ENCODE data around the gene SCNN1A. TPM values are rescaled to one million over a fixed set of nuclear protein-coding genes. Genes with fewer than 3 reads are reported as not detected.

The SCNN1A gene
- total and polyA plus RNA-seq, 9 donors = 1.2 to 141 (median 10.8) TPM

DNA sequence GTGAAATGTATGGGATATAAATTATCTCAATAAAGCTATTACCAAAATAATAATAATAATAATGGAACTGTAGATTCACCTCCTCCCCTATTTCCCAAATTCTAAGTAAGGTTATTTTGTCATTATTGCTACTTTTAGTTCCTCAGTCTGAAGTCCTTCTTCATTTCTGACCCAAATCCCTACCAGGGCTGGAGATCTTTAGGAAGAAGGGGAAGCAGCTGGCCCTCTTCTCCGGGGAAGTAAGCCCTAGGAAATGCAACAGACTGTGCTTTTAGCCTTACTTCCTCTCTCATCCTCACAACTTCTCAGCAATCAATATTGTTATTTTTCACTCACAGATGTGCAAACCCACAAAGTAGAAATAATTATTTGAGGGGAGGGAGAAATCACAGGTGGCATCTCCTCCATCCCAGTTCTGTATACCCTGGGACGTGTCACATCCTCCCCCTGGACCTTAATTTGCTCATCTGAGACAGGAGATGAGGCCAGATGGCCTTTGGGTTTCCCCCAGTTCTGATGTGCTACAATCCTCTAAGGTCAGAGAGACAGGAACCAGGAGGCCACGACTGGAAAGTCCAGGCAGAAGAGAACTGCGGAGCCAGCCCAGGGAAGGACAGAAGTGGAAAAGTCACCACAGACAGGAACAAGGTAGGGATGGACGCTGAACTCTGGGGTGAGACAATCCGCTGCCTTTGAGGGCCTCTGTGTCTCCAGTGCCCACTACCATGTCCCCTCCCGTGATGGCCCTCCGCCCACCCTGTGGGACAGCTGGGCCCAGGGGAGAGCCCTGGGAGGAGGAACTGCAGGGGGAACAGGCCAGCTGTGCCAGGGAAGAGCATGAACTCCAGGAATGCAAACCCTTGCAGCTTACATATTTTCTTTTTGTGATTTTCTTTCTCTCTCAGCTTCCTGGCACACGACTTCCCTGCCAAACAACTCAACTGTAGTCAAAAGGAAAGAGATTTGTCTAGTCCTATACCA lies 22.9 kb downstream of the SCNN1A start:
- Histone ChIP-seq H3K36me3 (no peaks in the 10 kb centered on the region), H3K9me3 (no peaks in the 10 kb centered on the region), H3K4me1 (ENCODE audit: insufficient read depth) (peaks cover 13% of the 10 kb centered on the region), H3K4me3 (no peak overlapping the region), H3K27ac (no peak overlapping the region), H3K27me3 (no peaks in the 10 kb centered on the region)
- WGBS, 3 donors = 42 to 57% (median 52%) methylated on average over 9 of the region's 9 CpGs
- TF ChIP-seq, protein P1, sequence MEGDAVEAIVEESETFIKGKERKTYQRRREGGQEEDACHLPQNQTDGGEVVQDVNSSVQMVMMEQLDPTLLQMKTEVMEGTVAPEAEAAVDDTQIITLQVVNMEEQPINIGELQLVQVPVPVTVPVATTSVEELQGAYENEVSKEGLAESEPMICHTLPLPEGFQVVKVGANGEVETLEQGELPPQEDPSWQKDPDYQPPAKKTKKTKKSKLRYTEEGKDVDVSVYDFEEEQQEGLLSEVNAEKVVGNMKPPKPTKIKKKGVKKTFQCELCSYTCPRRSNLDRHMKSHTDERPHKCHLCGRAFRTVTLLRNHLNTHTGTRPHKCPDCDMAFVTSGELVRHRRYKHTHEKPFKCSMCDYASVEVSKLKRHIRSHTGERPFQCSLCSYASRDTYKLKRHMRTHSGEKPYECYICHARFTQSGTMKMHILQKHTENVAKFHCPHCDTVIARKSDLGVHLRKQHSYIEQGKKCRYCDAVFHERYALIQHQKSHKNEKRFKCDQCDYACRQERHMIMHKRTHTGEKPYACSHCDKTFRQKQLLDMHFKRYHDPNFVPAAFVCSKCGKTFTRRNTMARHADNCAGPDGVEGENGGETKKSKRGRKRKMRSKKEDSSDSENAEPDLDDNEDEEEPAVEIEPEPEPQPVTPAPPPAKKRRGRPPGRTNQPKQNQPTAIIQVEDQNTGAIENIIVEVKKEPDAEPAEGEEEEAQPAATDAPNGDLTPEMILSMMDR (IDR thresholded peaks at IDR 0.05) = no peak
- TF ChIP-seq EP300 (IDR thresholded peaks at IDR 0.05) (no peak), POLR2A (IDR thresholded peaks at IDR 0.05) (no peak)
- intact Hi-C loops (cut with DNase I) = no loop called here
- DNase-seq = no peak

DNA sequence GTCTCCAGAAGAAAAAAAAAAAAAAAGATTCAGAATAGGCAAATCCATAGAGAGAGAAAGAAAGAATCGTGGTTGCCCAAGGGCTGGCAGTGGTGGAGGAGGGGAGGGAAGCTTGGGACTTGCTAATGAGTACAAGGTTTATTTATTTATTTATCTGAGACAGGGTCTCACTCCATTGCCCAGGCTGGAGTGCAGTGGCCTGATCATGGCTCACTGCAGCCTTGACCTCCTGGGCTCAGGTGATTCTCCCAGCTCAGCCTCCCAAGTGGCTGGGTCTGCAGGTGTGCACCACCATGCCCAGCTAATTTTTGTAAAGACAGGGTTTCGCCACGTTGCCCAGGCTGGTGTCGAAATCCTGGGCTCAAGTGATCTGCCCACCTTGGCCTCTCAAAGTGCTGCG lies 23.7 kb downstream of the SCNN1A start:
- H3K27ac ChIP-seq = no peak overlapping the region
- H3K36me3 ChIP-seq = no peaks in the 10 kb centered on the region
- H3K4me1 ChIP-seq (ENCODE audit: insufficient read depth) = peaks cover 20% of the 10 kb centered on the region
- no peak for TF ChIP-seq EP300 (IDR thresholded peaks at IDR 0.05)
- no peak for TF ChIP-seq POLR2A (IDR thresholded peaks at IDR 0.05)
- TF ChIP-seq, protein P1 (IDR thresholded peaks at IDR 0.05) = no peak
- 86 to 90% (median 89%) methylated on average over 5 of the region's 5 CpGs for WGBS, 3 donors
- no peak overlapping the region for H3K4me3 ChIP-seq
- no peaks in the 10 kb centered on the region for H3K27me3 ChIP-seq
- H3K9me3 ChIP-seq = no peaks in the 10 kb centered on the region
- DNase-seq = no peak
- intact Hi-C loops (cut with DNase I) = no loop called here

- 39 to 40% (median 40%) methylated on average over 19 of the region's 19 CpGs for WGBS, 3 donors
- Histone ChIP-seq H3K4me3 (no peak overlapping the region), H3K27ac (peak overlapping the region; percentile 53 to 80), H3K9me3 (no peaks in the 10 kb centered on the region), H3K27me3 (no peaks in the 10 kb centered on the region), H3K36me3 (no peaks in the 10 kb centered on the region), H3K4me1 (ENCODE audit: insufficient read depth) (peaks cover 29% of the 10 kb centered on the region)
- DNase-seq = peak; percentile 74 to 86 (median 77)
- peak; percentile 9 for TF ChIP-seq EP300 (IDR thresholded peaks at IDR 0.05)
- peak; percentile 45 for TF ChIP-seq POLR2A (IDR thresholded peaks at IDR 0.05)
- TF ChIP-seq, protein P1 (IDR thresholded peaks at IDR 0.05) = no peak
- intact Hi-C loops (cut with DNase I) = no loop called here
Observed at GRCh38 chr12:6347367-6348338, 27.7 kb downstream of the SCNN1A start.

DNA sequence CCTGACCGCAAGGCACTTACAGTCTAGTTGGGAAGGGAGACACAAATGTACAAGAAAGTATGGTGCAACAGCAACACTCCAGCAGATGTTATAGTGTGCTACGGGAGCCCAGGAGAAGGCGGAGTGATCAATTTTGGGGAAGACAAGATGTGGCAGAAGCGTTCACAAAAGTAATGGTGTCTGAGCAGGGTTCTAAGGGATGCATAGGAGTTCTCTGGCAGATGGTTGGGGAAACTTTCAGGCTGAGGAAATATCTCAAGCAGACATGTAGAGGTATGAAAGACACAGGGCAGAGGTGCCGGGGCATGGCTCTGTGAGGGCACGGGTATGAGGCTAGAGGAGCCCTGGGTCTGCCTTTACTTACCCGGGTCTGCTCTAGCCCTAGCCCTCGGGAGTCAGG lies 28.4 kb downstream of the SCNN1A start:
- no peak for DNase-seq
- Histone ChIP-seq H3K27ac (peak overlapping the region; percentile 53 to 80), H3K9me3 (no peaks in the 10 kb centered on the region), H3K36me3 (no peaks in the 10 kb centered on the region), H3K4me3 (no peak overlapping the region), H3K27me3 (no peaks in the 10 kb centered on the region), H3K4me1 (ENCODE audit: insufficient read depth) (peaks cover 29% of the 10 kb centered on the region)
- intact Hi-C loops (cut with DNase I) = no loop called here
- 68 to 71% (median 70%) methylated on average over 8 of the region's 8 CpGs for WGBS, 3 donors
- TF ChIP-seq EP300 (IDR thresholded peaks at IDR 0.05) (no peak), POLR2A (IDR thresholded peaks at IDR 0.05) (no peak)
- TF ChIP-seq, protein P1 (IDR thresholded peaks at IDR 0.05) = no peak

All from ovary (tissue), 9 donors.